Endodermal cell (in vitro differentiated cells): ENCODE results near the gene SLC22A13. TPM values are rescaled to one million over a fixed set of nuclear protein-coding genes. Genes with fewer than 3 reads are reported as not detected.

ENCODE experiments used
- DNase-seq: peaks from one replicate; pipeline ENCODE4 v3.0.0-alpha.2; 2017
- H3K27ac ChIP-seq: 2 replicates; pipeline ENCODE4 v1.5.1; 2013; ENCODE audit warnings: mild to moderate bottlenecking, low read depth, low read length, moderate library complexity
- H3K27me3 ChIP-seq: 2 replicates; pipeline ENCODE4 v1.6.1; 2013; ENCODE audit warnings: mild to moderate bottlenecking, low read length, moderate library complexity; ENCODE audit not compliant: insufficient read depth, control insufficient read depth, poor library complexity, severe bottlenecking
- H3K36me3 ChIP-seq: 2 replicates; pipeline ENCODE4 v1.7.0; 2013; ENCODE audit warnings: mild to moderate bottlenecking, low read length, moderate library complexity; ENCODE audit not compliant: control insufficient read depth, insufficient read depth
- H3K4me1 ChIP-seq: one replicate; pipeline ENCODE4 v1.7.0; 2013; ENCODE audit warnings: low read length; ENCODE audit not compliant: control insufficient read depth, insufficient read depth
- H3K4me3 ChIP-seq: 2 replicates; pipeline ENCODE4 v1.5.1; 2013; ENCODE audit warnings: mild to moderate bottlenecking, low read length, moderate library complexity
- H3K9ac ChIP-seq: 2 replicates; pipeline ENCODE4 v1.6.1; 2013; ENCODE audit warnings: mild to moderate bottlenecking, low read length, moderate library complexity; ENCODE audit not compliant: poor library complexity, severe bottlenecking; ENCODE audit errors: extremely low read depth
- H3K9me3 ChIP-seq: 2 replicates; pipeline ENCODE4 v1.6.1; 2013; ENCODE audit warnings: mild to moderate bottlenecking, low read length, moderate library complexity; ENCODE audit not compliant: control insufficient read depth
- H3K27ac Mint-ChIP-seq: 2 replicates; pipeline ENCODE4 v1.8.0; 2020; ENCODE audit warnings: mixed read lengths
- H3K27me3 Mint-ChIP-seq: 2 replicates; pipeline ENCODE4 v1.8.0; 2021; ENCODE audit warnings: mild to moderate bottlenecking, mixed read lengths; ENCODE audit not compliant: insufficient read depth
- H3K36me3 Mint-ChIP-seq: 2 replicates; pipeline ENCODE4 v1.8.0; 2020; ENCODE audit warnings: low read depth, mixed read lengths
- H3K4me1 Mint-ChIP-seq: 2 replicates; pipeline ENCODE4 v1.8.0; 2020; ENCODE audit warnings: mixed read lengths
- H3K4me3 Mint-ChIP-seq: 2 replicates; pipeline ENCODE4 v1.8.0; 2020; ENCODE audit warnings: mild to moderate bottlenecking, moderate library complexity, mixed read lengths
- H3K9me3 Mint-ChIP-seq: 2 replicates; pipeline ENCODE4 v1.8.0; 2020; ENCODE audit warnings: mild to moderate bottlenecking, mixed read lengths
- WGBS, 2 experiments: methylation state at CpG; one replicate each; pipeline versions ENCODE4 v1.1.5 to v1.1.7; 2013; ENCODE audit warnings: missing lambda C conversion rate in 2 of 2, mixed read lengths in 1 of 2; ENCODE audit not compliant: insufficient coverage in 1 of 2, insufficient read length in 1 of 2; 5-methylcytosine and 5-hydroxymethylcytosine counted together
- total RNA-seq, 2 donors: library from RNA; stranded (reverse); fragmentation: NEBNext Ultra II Directional in 1 of 2; extraction: Animal tissue kit (Norgen Biotek cat#: 25700) in 1 of 2; gene quantifications; 2 replicates in 1 of 2; 3 replicates in 1 of 2; pipeline ENCODE4 v1.2.1, GENCODE V29; 2021
- TF ChIP-seq, protein P1 (sequence below): fragments of 200-600 bp; sonication (generic); conservative IDR thresholded peaks from 2 replicates; pipeline ENCODE4 v1.5.0; 2021; ENCODE audit warnings: antibody characterized with exemption, mild to moderate bottlenecking

The SLC22A13 gene
- total RNA-seq, 2 donors from 2014 or later: 0.13 to 0.33 TPM

DNA sequence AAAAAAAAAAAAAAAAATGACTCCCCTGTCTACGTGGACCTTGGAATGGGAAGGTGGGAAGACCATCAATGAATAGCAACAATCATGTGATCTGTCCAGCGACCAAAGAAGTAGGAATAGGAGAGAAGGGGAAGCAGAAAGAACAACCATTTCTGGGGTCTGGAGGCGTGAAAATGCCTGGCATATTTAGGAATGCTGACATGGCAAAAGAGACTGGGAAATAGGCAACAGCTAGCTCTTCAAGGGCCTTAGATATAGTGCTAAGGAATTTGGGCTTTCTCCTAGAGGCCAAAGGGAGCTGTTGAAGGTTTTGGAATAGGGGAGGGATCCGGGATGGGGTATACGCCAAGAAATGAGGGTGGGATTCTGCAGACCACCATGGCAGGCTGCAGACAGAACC is 5.9 kb downstream of the SLC22A13 start:
- Histone ChIP-seq H3K27ac (no peak overlapping the region), H3K27me3 (no peaks in the 10 kb centered on the region), H3K9me3 (no peaks in the 10 kb centered on the region), H3K36me3 (no peaks in the 10 kb centered on the region), H3K4me1 (no peaks in the 10 kb centered on the region), H3K9ac (no peak overlapping the region), H3K4me3 (no peak overlapping the region)
- WGBS, 2 experiments: 78 to 93% methylated on average over 4 to 5 of the region's 5 CpGs
- Mint-ChIP-seq H3K9me3 (no peaks in the 10 kb centered on the region), H3K27me3 (no peaks in the 10 kb centered on the region), H3K4me3 (no peak overlapping the region), H3K36me3 (no peaks in the 10 kb centered on the region), H3K27ac (no peak overlapping the region), H3K4me1 (peaks cover 7% of the 10 kb centered on the region)
- TF ChIP-seq, protein P1, sequence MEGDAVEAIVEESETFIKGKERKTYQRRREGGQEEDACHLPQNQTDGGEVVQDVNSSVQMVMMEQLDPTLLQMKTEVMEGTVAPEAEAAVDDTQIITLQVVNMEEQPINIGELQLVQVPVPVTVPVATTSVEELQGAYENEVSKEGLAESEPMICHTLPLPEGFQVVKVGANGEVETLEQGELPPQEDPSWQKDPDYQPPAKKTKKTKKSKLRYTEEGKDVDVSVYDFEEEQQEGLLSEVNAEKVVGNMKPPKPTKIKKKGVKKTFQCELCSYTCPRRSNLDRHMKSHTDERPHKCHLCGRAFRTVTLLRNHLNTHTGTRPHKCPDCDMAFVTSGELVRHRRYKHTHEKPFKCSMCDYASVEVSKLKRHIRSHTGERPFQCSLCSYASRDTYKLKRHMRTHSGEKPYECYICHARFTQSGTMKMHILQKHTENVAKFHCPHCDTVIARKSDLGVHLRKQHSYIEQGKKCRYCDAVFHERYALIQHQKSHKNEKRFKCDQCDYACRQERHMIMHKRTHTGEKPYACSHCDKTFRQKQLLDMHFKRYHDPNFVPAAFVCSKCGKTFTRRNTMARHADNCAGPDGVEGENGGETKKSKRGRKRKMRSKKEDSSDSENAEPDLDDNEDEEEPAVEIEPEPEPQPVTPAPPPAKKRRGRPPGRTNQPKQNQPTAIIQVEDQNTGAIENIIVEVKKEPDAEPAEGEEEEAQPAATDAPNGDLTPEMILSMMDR: no peak
- DNase-seq: no peak

DNA sequence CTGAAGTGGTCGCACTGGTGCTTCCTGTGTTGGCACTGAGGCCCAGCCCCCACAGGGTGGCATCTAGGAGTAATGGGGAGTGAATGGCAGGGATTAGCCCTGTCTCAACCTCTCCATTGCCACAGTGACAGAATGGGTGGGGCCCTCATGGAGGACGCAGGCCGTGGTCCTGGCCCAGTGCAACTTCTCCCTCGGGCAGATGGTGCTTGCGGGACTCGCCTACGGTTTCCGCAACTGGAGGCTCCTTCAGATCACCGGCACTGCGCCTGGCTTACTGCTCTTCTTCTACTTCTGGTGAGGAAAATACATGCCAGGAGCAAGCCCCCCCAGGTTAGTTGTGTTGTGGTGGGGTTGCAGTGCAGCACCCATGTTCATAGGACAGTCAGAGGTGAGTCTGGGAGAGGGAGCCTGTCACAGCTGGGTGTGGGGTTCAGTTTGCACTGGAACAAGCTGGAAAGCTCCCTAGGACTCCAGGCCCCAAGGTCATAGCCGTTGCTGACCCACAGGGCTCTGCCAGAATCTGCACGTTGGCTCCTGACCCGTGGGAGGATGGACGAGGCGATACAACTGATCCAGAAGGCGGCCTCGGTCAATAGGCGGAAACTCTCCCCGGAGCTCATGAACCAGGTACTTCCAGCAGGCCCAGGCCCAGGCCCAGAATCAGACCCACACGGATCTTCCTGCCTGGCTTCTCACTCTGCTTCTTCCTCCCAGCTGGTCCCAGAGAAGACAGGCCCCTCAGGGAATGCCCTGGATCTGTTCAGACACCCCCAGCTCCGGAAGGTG is 9.4 kb downstream of the SLC22A13 start:
- H3K4me3 ChIP-seq: no peak overlapping the region
- no peak for DNase-seq
- H3K27ac ChIP-seq: no peak overlapping the region
- Mint-ChIP-seq H3K4me1 (no peaks in the 10 kb centered on the region), H3K27me3 (no peaks in the 10 kb centered on the region), H3K27ac (no peak overlapping the region), H3K4me3 (no peak overlapping the region), H3K36me3 (no peaks in the 10 kb centered on the region), H3K9me3 (no peaks in the 10 kb centered on the region)
- WGBS, 2 experiments: 95% methylated on average over 17 to 21 of the region's 21 CpGs
- H3K36me3 ChIP-seq: no peaks in the 10 kb centered on the region
- TF ChIP-seq, protein P1: no peak
- no peaks in the 10 kb centered on the region for H3K4me1 ChIP-seq
- H3K9ac ChIP-seq: no peak overlapping the region
- no peaks in the 10 kb centered on the region for H3K9me3 ChIP-seq
- H3K27me3 ChIP-seq: no peaks in the 10 kb centered on the region

DNA sequence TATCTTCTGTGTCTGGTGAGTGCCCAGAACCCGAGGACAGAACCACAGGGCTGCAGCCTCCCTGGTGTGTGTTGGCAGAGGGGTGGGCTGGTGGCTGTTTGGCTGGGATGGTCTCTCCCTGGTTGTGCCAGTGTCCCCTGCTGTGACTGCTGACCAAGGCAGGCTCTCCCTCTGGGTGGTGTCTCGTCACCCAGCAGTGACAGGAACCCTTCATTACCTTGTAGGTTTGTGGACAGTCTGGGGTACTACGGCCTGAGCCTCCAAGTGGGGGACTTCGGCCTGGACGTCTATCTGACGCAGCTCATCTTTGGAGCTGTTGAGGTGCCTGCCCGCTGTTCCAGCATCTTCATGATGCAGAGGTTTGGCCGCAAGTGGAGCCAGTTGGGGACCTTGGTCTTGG is 10.0 kb downstream of the SLC22A13 start:
- H3K9ac ChIP-seq: no peak overlapping the region
- Mint-ChIP-seq H3K36me3 (no peaks in the 10 kb centered on the region), H3K27me3 (no peaks in the 10 kb centered on the region), H3K4me3 (no peak overlapping the region), H3K4me1 (no peaks in the 10 kb centered on the region), H3K9me3 (no peaks in the 10 kb centered on the region), H3K27ac (no peak overlapping the region)
- no peak overlapping the region for H3K4me3 ChIP-seq
- no peaks in the 10 kb centered on the region for H3K9me3 ChIP-seq
- no peaks in the 10 kb centered on the region for H3K4me1 ChIP-seq
- 85 to 94% methylated on average over 5 to 8 of the region's 8 CpGs for WGBS, 2 experiments
- H3K27me3 ChIP-seq: no peaks in the 10 kb centered on the region
- no peak overlapping the region for H3K27ac ChIP-seq
- no peak for DNase-seq
- no peaks in the 10 kb centered on the region for H3K36me3 ChIP-seq
- TF ChIP-seq, protein P1: no peak
